Transverse colon (tissue), 3 donors: ENCODE results near the gene SEMA3E.

Experiments
- CTCF ChIP-seq, 5 experiments: fragments of 200-600 bp in 3 of 5; fragments of 450-650 bp in 2 of 5; sonication (generic) in 3 of 5; IDR thresholded peaks; 1 replicate in 2 of 5; 2 replicates in 3 of 5; pipeline ENCODE4 v1.5.1; 2016 to 2017; ENCODE audit warnings: antibody characterized with exemption in 5 of 5, inconsistent platforms in 3 of 5, mild to moderate bottlenecking in 2 of 5, moderate library complexity in 1 of 5
- EP300 ChIP-seq: sonication (generic); formaldehyde crosslinking; IDR thresholded peaks from one replicate; pipeline ENCODE4 v1.6.1; 2017; ENCODE audit warnings: antibody characterized with exemption, low read depth

DNA sequence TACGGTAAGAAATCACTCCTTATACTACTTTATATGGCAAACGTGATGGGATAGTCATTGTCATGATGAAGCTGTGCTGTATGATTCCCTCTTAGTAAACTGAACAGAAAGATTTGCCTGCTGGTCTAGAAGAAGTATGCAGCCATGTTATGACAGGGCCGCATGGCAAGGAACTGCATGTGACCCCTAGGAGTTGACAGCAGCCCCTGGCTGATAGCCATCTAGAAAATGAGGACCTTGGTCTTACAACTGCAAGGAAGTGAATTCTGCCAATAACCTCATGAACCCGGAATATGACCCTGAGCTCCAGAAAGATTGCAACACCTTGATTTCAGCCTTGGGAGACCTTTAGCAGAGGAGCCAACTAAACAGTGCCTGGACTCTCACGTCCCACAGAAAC, 193.3 kb downstream of the SEMA3E start:
- TF ChIP-seq EP300 (no peak), CTCF (IDR thresholded peaks at IDR 0.05) (no peak)
